ENCODE data around the gene GALNT10.

The GALNT10 gene

GRCh38 chr5:154296525-154297159 lies 106.1 kb downstream of the GALNT10 start:
- no peak overlapping the region for H3K27ac ChIP-seq (ENCODE audit: low read length)

GRCh38 chr5:154298065-154298464 lies 107.5 kb downstream of the GALNT10 start:
- H3K4me1 ChIP-seq (ENCODE audit: control insufficient read depth, insufficient read depth, low read length): peaks cover 5% of the 10 kb centered on the region
- H3K9me3 ChIP-seq (ENCODE audit: control insufficient read depth in 2 of 2, low read length in 2 of 2): no peaks in the 10 kb centered on the region
- no peaks in the 10 kb centered on the region for H3K27me3 ChIP-seq (ENCODE audit: control insufficient read depth in 1 of 2, insufficient read depth in 2 of 2, low read length in 2 of 2)
- H3K9ac ChIP-seq (ENCODE audit: low read length in 2 of 2): no peak overlapping the region
- H3K27ac ChIP-seq (ENCODE audit: low read length): no peak overlapping the region
- no peak overlapping the region for H3K4me3 ChIP-seq (ENCODE audit: low read length in 2 of 2)
- H3K36me3 ChIP-seq (ENCODE audit: control insufficient read depth in 2 of 2, insufficient read depth in 2 of 2, low read length in 2 of 2): peaks cover 7 to 20% of the 10 kb centered on the region in 2 donors

More at GRCh38 chr5:154296525-154297159, 106.1 kb downstream of the GALNT10 start:
- no peak overlapping the region for H3K4me3 ChIP-seq (ENCODE audit: low read length in 2 of 2)
- no peaks in the 10 kb centered on the region for H3K9me3 ChIP-seq (ENCODE audit: control insufficient read depth in 2 of 2, low read length in 2 of 2)
- no peak overlapping the region for H3K9ac ChIP-seq (ENCODE audit: low read length in 2 of 2)
- peaks cover 7 to 20% of the 10 kb centered on the region in 2 donors for H3K36me3 ChIP-seq (ENCODE audit: control insufficient read depth in 2 of 2, insufficient read depth in 2 of 2, low read length in 2 of 2)
- H3K27me3 ChIP-seq (ENCODE audit: control insufficient read depth in 1 of 2, insufficient read depth in 2 of 2, low read length in 2 of 2): no peaks in the 10 kb centered on the region
- H3K4me1 ChIP-seq (ENCODE audit: control insufficient read depth, insufficient read depth, low read length): peaks cover 3% of the 10 kb centered on the region

GRCh38 chr5:154300207-154300883 lies 109.8 kb downstream of the GALNT10 start:
- Histone ChIP-seq H3K9me3 (ENCODE audit: control insufficient read depth in 2 of 2, low read length in 2 of 2) (peaks cover 0 to 4% of the 10 kb centered on the region in 2 donors), H3K27ac (ENCODE audit: low read length) (no peak overlapping the region), H3K36me3 (ENCODE audit: control insufficient read depth in 2 of 2, insufficient read depth in 2 of 2, low read length in 2 of 2) (peaks cover 7 to 18% of the 10 kb centered on the region in 2 donors), H3K4me1 (ENCODE audit: control insufficient read depth, insufficient read depth, low read length) (peaks cover 5% of the 10 kb centered on the region), H3K4me3 (ENCODE audit: low read length in 2 of 2) (no peak overlapping the region), H3K27me3 (ENCODE audit: control insufficient read depth in 1 of 2, insufficient read depth in 2 of 2, low read length in 2 of 2) (no peaks in the 10 kb centered on the region), H3K9ac (ENCODE audit: low read length in 2 of 2) (no peak overlapping the region)

- Histone ChIP-seq H3K36me3 (ENCODE audit: control insufficient read depth in 2 of 2, insufficient read depth in 2 of 2, low read length in 2 of 2) (peaks cover 5 to 13% of the 10 kb centered on the region in 2 donors), H3K27ac (ENCODE audit: low read length) (no peak overlapping the region), H3K27me3 (ENCODE audit: control insufficient read depth in 1 of 2, insufficient read depth in 2 of 2, low read length in 2 of 2) (no peaks in the 10 kb centered on the region), H3K9me3 (ENCODE audit: control insufficient read depth in 2 of 2, low read length in 2 of 2) (peaks cover 0 to 5% of the 10 kb centered on the region in 2 donors), H3K9ac (ENCODE audit: low read length in 2 of 2) (no peak overlapping the region), H3K4me1 (ENCODE audit: control insufficient read depth, insufficient read depth, low read length) (peaks cover 5% of the 10 kb centered on the region), H3K4me3 (ENCODE audit: low read length in 2 of 2) (peak overlapping the region; percentile 3 to 35)
Observed at GRCh38 chr5:154301726-154302125, 111.2 kb downstream of the GALNT10 start.

- H3K9me3 ChIP-seq (ENCODE audit: control insufficient read depth in 2 of 2, low read length in 2 of 2): peaks cover 0 to 5% of the 10 kb centered on the region in 2 donors
- peak overlapping the region; percentile 3 to 35 for H3K4me3 ChIP-seq (ENCODE audit: low read length in 2 of 2)
- H3K27ac ChIP-seq (ENCODE audit: low read length): no peak overlapping the region
- H3K36me3 ChIP-seq (ENCODE audit: control insufficient read depth in 2 of 2, insufficient read depth in 2 of 2, low read length in 2 of 2): peaks cover 4 to 13% of the 10 kb centered on the region in 2 donors
- no peaks in the 10 kb centered on the region for H3K27me3 ChIP-seq (ENCODE audit: control insufficient read depth in 1 of 2, insufficient read depth in 2 of 2, low read length in 2 of 2)
- H3K9ac ChIP-seq (ENCODE audit: low read length in 2 of 2): no peak overlapping the region
- peaks cover 5% of the 10 kb centered on the region for H3K4me1 ChIP-seq (ENCODE audit: control insufficient read depth, insufficient read depth, low read length)
Observed at GRCh38 chr5:154302161-154302560, 111.6 kb downstream of the GALNT10 start.

- Histone ChIP-seq H3K9me3 (ENCODE audit: control insufficient read depth in 2 of 2, low read length in 2 of 2) (peaks cover 0 to 5% of the 10 kb centered on the region in 2 donors), H3K36me3 (ENCODE audit: control insufficient read depth in 2 of 2, insufficient read depth in 2 of 2, low read length in 2 of 2) (peaks cover 2 to 13% of the 10 kb centered on the region in 2 donors), H3K4me1 (ENCODE audit: control insufficient read depth, insufficient read depth, low read length) (peaks cover 5% of the 10 kb centered on the region), H3K4me3 (ENCODE audit: low read length in 2 of 2) (no peak overlapping the region), H3K9ac (ENCODE audit: low read length in 2 of 2) (no peak overlapping the region), H3K27me3 (ENCODE audit: control insufficient read depth in 1 of 2, insufficient read depth in 2 of 2, low read length in 2 of 2) (no peaks in the 10 kb centered on the region), H3K27ac (ENCODE audit: low read length) (no peak overlapping the region)
Observed at GRCh38 chr5:154303133-154303532, 112.6 kb downstream of the GALNT10 start.

GRCh38 chr5:154308443-154309370 lies 118.2 kb downstream of the GALNT10 start:
- H3K9ac ChIP-seq (ENCODE audit: low read length in 2 of 2): no peak overlapping the region
- no peak overlapping the region for H3K4me3 ChIP-seq (ENCODE audit: low read length in 2 of 2)
- H3K27ac ChIP-seq (ENCODE audit: low read length): no peak overlapping the region
- H3K36me3 ChIP-seq (ENCODE audit: control insufficient read depth in 2 of 2, insufficient read depth in 2 of 2, low read length in 2 of 2): no peaks in the 10 kb centered on the region
- no peaks in the 10 kb centered on the region for H3K27me3 ChIP-seq (ENCODE audit: control insufficient read depth in 1 of 2, insufficient read depth in 2 of 2, low read length in 2 of 2)
- peaks cover 0 to 5% of the 10 kb centered on the region in 2 donors for H3K9me3 ChIP-seq (ENCODE audit: control insufficient read depth in 2 of 2, low read length in 2 of 2)
- no peaks in the 10 kb centered on the region for H3K4me1 ChIP-seq (ENCODE audit: control insufficient read depth, insufficient read depth, low read length)

GRCh38 chr5:154309371-154309745 lies 118.8 kb downstream of the GALNT10 start:
- no peak overlapping the region for H3K9ac ChIP-seq (ENCODE audit: low read length in 2 of 2)
- no peaks in the 10 kb centered on the region for H3K4me1 ChIP-seq (ENCODE audit: control insufficient read depth, insufficient read depth, low read length)
- no peak overlapping the region for H3K27ac ChIP-seq (ENCODE audit: low read length)
- H3K36me3 ChIP-seq (ENCODE audit: control insufficient read depth in 2 of 2, insufficient read depth in 2 of 2, low read length in 2 of 2): no peaks in the 10 kb centered on the region
- H3K9me3 ChIP-seq (ENCODE audit: control insufficient read depth in 2 of 2, low read length in 2 of 2): peaks cover 0 to 5% of the 10 kb centered on the region in 2 donors
- no peak overlapping the region for H3K4me3 ChIP-seq (ENCODE audit: low read length in 2 of 2)
- H3K27me3 ChIP-seq (ENCODE audit: control insufficient read depth in 1 of 2, insufficient read depth in 2 of 2, low read length in 2 of 2): no peaks in the 10 kb centered on the region

GRCh38 chr5:154309805-154310204 lies 119.3 kb downstream of the GALNT10 start:
- no peaks in the 10 kb centered on the region for H3K36me3 ChIP-seq (ENCODE audit: control insufficient read depth in 2 of 2, insufficient read depth in 2 of 2, low read length in 2 of 2)
- no peak overlapping the region for H3K9ac ChIP-seq (ENCODE audit: low read length in 2 of 2)
- no peaks in the 10 kb centered on the region for H3K4me1 ChIP-seq (ENCODE audit: control insufficient read depth, insufficient read depth, low read length)
- H3K27ac ChIP-seq (ENCODE audit: low read length): no peak overlapping the region
- H3K9me3 ChIP-seq (ENCODE audit: control insufficient read depth in 2 of 2, low read length in 2 of 2): peaks cover 0 to 5% of the 10 kb centered on the region in 2 donors
- H3K4me3 ChIP-seq (ENCODE audit: low read length in 2 of 2): no peak overlapping the region
- H3K27me3 ChIP-seq (ENCODE audit: control insufficient read depth in 1 of 2, insufficient read depth in 2 of 2, low read length in 2 of 2): no peaks in the 10 kb centered on the region

- H3K36me3 ChIP-seq (ENCODE audit: control insufficient read depth in 2 of 2, insufficient read depth in 2 of 2, low read length in 2 of 2): no peaks in the 10 kb centered on the region
- H3K9me3 ChIP-seq (ENCODE audit: control insufficient read depth in 2 of 2, low read length in 2 of 2): no peaks in the 10 kb centered on the region
- no peak overlapping the region for H3K4me3 ChIP-seq (ENCODE audit: low read length in 2 of 2)
- H3K4me1 ChIP-seq (ENCODE audit: control insufficient read depth, insufficient read depth, low read length): no peaks in the 10 kb centered on the region
- no peaks in the 10 kb centered on the region for H3K27me3 ChIP-seq (ENCODE audit: control insufficient read depth in 1 of 2, insufficient read depth in 2 of 2, low read length in 2 of 2)
- H3K9ac ChIP-seq (ENCODE audit: low read length in 2 of 2): no peak overlapping the region
- H3K27ac ChIP-seq (ENCODE audit: low read length): no peak overlapping the region
Observed at GRCh38 chr5:154311362-154311761, 120.8 kb downstream of the GALNT10 start.
